RWPE1 (cell line): ENCODE results near the gene ACSS1.

Source experiments
- CTCF ChIA-PET: fragments of 350-600 bp; sonication (Branson Sonifier 250); formaldehyde crosslinking; extraction: SDS; loops from one replicate; lab custom pipeline; 2021; lab: Yijun Ruan, JAX
- POLR2A ChIA-PET: fragments of 400-600 bp; formaldehyde crosslinking; extraction: SDS; loops from one replicate; lab custom pipeline; 2020; ENCODE audit warnings: antibody characterized with exemption; ENCODE audit not compliant: low non-redundant PET; lab: Yijun Ruan, JAX
- DNase-seq: peaks from one replicate; pipeline ENCODE4 v3.0.0; 2012; ENCODE audit warnings: low spot score
- H3K27ac ChIP-seq: fragments of 450-650 bp; 2 replicates; pipeline ENCODE4 v1.5.1; 2017
- CTCF ChIP-seq: fragments of 450-650 bp; conservative IDR thresholded peaks from 2 replicates; pipeline ENCODE4 v1.5.1; 2017; ENCODE audit warnings: low read depth, mild to moderate bottlenecking

ACSS1 gene

DNA sequence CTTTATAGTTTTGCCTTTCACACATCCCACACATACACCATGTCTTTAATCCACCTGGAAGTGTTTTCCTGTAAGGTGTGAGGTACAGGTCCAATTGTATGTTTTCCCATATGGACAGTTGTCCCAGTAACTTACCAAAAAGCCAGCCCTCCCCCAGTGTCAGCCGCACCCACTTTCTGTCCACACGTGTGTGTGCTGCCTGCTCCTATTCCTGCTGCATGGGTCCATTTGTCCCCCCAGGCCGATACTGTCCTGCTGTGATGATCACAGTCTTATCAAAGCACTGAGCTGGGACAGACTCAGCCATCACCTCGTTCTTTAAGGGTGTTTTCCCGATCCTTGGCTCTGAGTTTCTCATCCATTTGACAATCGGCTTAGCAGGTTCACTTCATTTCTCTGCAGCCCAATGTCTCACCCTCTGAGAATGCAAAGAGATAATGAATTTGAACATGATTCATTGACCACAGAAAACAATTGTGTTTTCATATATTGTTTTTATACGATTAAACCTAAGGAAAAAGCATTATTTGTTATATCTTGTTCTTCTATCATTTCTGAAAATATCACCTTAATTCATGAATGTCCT is 14.4 kb upstream of the ACSS1 start:
- TF ChIP-seq CTCF, result no peak
- DNase-seq, result no peak
- no peak overlapping the region for H3K27ac ChIP-seq
- CTCF ChIA-PET, result interaction anchor here (0.6 kb wide), 1 partner anchor 129 kb away, joined by 3 read pairs; no protein-coding TSS in a partner anchor
- POLR2A ChIA-PET, result no interaction called here

DNA sequence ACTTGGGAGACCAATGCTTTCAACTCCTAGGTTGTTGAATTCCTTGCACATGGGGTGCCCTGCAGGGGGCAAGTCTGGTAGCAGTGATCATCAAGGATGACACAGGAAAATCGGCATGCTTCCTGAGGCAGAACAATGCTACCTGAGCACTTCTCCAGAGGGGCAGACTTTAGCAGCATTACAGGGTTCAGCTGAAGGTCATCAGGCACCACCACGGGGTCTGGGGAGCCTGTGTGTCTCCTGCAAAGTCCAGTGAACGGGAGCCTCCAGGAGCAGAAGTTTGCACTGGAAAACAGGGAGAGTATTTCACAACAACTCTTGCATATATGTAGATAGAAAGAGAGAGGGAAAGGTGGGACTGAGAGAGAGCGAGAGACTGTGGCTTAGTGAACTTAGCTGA is 13.8 kb upstream of the ACSS1 start:
- no peak for DNase-seq
- TF ChIP-seq CTCF, result no peak
- H3K27ac ChIP-seq, result no peak overlapping the region
- ChIA-PET CTCF (interaction anchor here (0.6 to 1.8 kb wide), 2 partner anchors 78 to 130 kb away, joined by 3 to 6 read pairs; no protein-coding TSS in a partner anchor), POLR2A (no interaction called here)

- no peak overlapping the region for H3K27ac ChIP-seq
- DNase-seq, result no peak
- CTCF ChIA-PET, result interaction anchor here (0.6 to 1.8 kb wide), 2 partner anchors 77 to 108 kb away, joined by 3 to 6 read pairs; no protein-coding TSS in a partner anchor
- POLR2A ChIA-PET, result no interaction called here
- TF ChIP-seq CTCF, result no peak
Measured at GRCh38 chr20:25070821-25071473, 13.0 kb upstream of the ACSS1 start.

- ChIA-PET POLR2A (no interaction called here), CTCF (interaction anchor here (4.8 kb wide), 1 partner anchor 73 kb away, joined by 53 read pairs; no protein-coding TSS in a partner anchor)
- no peak for TF ChIP-seq CTCF
- DNase-seq, result no peak
- no peak overlapping the region for H3K27ac ChIP-seq
Measured at GRCh38 chr20:25067102-25067987, 9.4 kb upstream of the ACSS1 start.

GRCh38 chr20:25066386-25066785 is 8.4 kb upstream of the ACSS1 start:
- TF ChIP-seq CTCF, result no peak
- H3K27ac ChIP-seq, result no peak overlapping the region
- CTCF ChIA-PET, result interaction anchor here (0.7 to 4.8 kb wide), 3 partner anchors 43 to 72 kb away, joined by 4 to 53 read pairs (median 5); no protein-coding TSS in a partner anchor
- DNase-seq, result no peak
- POLR2A ChIA-PET, result no interaction called here
